Lower lobe of right lung (tissue), 2 donors: ENCODE data around the gene PDE4D. TPM values are rescaled to one million over a fixed set of nuclear protein-coding genes. Genes with fewer than 3 reads are reported as not detected.
"Not testable (repeated sequence)": the region's sequence is repeated elsewhere in the genome, so short reads cannot be mapped to it uniquely, and the experiment has no call there.

Experiments
- ATAC-seq, 2 donors: fragments of 200-7000 bp; cut with Tn5 transposase; one replicate each; pipeline ENCODE4 v1.9.1; 2020 to 2022; ENCODE audit warnings: mild to moderate bottlenecking in 2 of 2, moderate library complexity in 2 of 2
- DNase-seq: peaks from one replicate; pipeline ENCODE4 v3.0.0-alpha.2; 2020
- H3K27ac ChIP-seq: fragments of 200-600 bp; one replicate; pipeline ENCODE4 v1.8.0; 2022
- H3K27me3 ChIP-seq: fragments of 200-600 bp; one replicate; pipeline ENCODE4 v1.8.0; 2022; ENCODE audit warnings: low read depth
- H3K36me3 ChIP-seq: fragments of 200-600 bp; one replicate; pipeline ENCODE4 v1.8.0; 2022; ENCODE audit warnings: mild to moderate bottlenecking
- H3K4me1 ChIP-seq: fragments of 200-600 bp; one replicate; pipeline ENCODE4 v1.8.0; 2022
- H3K4me3 ChIP-seq: fragments of 200-600 bp; one replicate; pipeline ENCODE4 v1.8.0; 2022; ENCODE audit warnings: mild to moderate bottlenecking
- H3K9me3 ChIP-seq: fragments of 200-600 bp; one replicate; pipeline ENCODE4 v1.8.0; 2022
- intact Hi-C: fragments of 100-400 bp; cut with DNase I; formaldehyde crosslinking; loops from one replicate; pipeline ENCODE4 v1.11.0; 2022
- total RNA-seq: library from RNA; stranded (reverse); fragmentation: NEBNext Ultra II Directional; extraction: Animal tissue kit (Norgen Biotek cat#: 25700); gene quantifications from one replicate; pipeline ENCODE4 v1.2.1, GENCODE V29; 2021
- TF ChIP-seq, protein P1 (sequence below): fragments of 200-600 bp; IDR thresholded peaks from one replicate; pipeline ENCODE4 v1.8.0; 2022; ENCODE audit warnings: antibody characterized with exemption, mild to moderate bottlenecking
- donor health status: DM: no; HTN: yes; CAD: no; lungs with severe emphysema.

The PDE4D gene
- total RNA-seq, 1 donor from 2014 or later: 71.3 TPM

GRCh38 chr5:59467969-59468368 is 425.6 kb downstream of the PDE4D start:
- intact Hi-C loops: no loop called here
- Histone ChIP-seq H3K9me3 (no peaks in the 10 kb centered on the region), H3K4me3 (no peak overlapping the region), H3K27me3 (no peaks in the 10 kb centered on the region), H3K4me1 (no peaks in the 10 kb centered on the region), H3K27ac (no peak overlapping the region), H3K36me3 (no peaks in the 10 kb centered on the region)
- TF ChIP-seq, protein P1, sequence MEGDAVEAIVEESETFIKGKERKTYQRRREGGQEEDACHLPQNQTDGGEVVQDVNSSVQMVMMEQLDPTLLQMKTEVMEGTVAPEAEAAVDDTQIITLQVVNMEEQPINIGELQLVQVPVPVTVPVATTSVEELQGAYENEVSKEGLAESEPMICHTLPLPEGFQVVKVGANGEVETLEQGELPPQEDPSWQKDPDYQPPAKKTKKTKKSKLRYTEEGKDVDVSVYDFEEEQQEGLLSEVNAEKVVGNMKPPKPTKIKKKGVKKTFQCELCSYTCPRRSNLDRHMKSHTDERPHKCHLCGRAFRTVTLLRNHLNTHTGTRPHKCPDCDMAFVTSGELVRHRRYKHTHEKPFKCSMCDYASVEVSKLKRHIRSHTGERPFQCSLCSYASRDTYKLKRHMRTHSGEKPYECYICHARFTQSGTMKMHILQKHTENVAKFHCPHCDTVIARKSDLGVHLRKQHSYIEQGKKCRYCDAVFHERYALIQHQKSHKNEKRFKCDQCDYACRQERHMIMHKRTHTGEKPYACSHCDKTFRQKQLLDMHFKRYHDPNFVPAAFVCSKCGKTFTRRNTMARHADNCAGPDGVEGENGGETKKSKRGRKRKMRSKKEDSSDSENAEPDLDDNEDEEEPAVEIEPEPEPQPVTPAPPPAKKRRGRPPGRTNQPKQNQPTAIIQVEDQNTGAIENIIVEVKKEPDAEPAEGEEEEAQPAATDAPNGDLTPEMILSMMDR: no peak
- DNase-seq: no peak
- ATAC-seq: no peak

GRCh38 chr5:59466271-59466670 is 427.3 kb downstream of the PDE4D start:
- no peaks in the 10 kb centered on the region for H3K36me3 ChIP-seq
- intact Hi-C loops: no loop called here
- no peaks in the 10 kb centered on the region for H3K27me3 ChIP-seq
- TF ChIP-seq, protein P1: no peak
- no peaks in the 10 kb centered on the region for H3K4me1 ChIP-seq
- no peak overlapping the region for H3K27ac ChIP-seq
- H3K9me3 ChIP-seq: no peaks in the 10 kb centered on the region
- H3K4me3 ChIP-seq: no peak overlapping the region
- ATAC-seq: no peak
- DNase-seq: no peak

DNA sequence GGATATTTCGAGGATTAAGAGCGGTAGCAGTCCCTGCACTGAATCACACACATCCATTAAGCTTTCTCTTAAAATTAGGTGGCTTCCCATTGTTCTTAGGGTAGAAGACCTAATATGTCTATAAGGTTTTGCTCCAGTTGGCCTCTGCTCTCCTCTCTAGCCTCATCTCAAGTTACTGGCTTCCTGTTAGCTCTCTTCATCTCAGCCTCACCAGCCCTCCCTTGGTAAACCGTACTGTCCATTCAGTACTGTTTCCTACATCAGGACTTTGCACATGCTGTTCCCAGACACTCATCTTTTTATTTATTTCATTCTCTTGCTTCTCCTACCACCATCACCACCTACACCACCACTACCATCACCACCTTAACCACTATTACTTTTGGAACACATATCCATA is 428.6 kb downstream of the PDE4D start:
- intact Hi-C loops: no loop called here
- TF ChIP-seq, protein P1: no peak
- no peak overlapping the region for H3K4me3 ChIP-seq
- DNase-seq: no peak
- H3K27me3 ChIP-seq: no peaks in the 10 kb centered on the region
- H3K9me3 ChIP-seq: no peaks in the 10 kb centered on the region
- H3K36me3 ChIP-seq: no peaks in the 10 kb centered on the region
- H3K27ac ChIP-seq: no peak overlapping the region
- no peaks in the 10 kb centered on the region for H3K4me1 ChIP-seq
- ATAC-seq: no peak

GRCh38 chr5:59463618-59464166 is 429.8 kb downstream of the PDE4D start:
- H3K27me3 ChIP-seq, ATAC-seq, intact Hi-C loops, H3K4me1 ChIP-seq, DNase-seq, H3K9me3 ChIP-seq, H3K27ac ChIP-seq, H3K36me3 ChIP-seq, H3K4me3 ChIP-seq: not testable (repeated sequence)

DNA sequence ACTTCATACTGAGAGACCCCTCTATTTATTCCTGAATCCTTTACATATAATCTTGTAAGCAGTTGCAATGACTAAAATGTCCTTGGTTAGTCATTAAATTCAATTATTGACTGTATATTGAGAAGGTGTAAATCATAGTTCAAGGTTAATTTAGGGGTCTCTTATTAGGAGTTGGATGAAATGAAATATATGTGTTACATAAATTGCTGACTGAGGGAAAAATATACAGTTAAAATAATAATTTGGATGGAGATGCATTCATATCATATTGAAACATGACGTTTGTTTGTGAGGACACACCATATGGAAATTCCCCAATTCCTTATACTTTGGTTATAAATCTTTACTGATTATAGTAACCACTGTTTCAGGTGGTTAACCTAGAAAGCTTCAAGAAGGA is 430.6 kb downstream of the PDE4D start:
- Histone ChIP-seq H3K4me1 (no peaks in the 10 kb centered on the region), H3K4me3 (no peak overlapping the region), H3K9me3 (no peaks in the 10 kb centered on the region), H3K27me3 (no peaks in the 10 kb centered on the region), H3K36me3 (no peaks in the 10 kb centered on the region), H3K27ac (no peak overlapping the region)
- ATAC-seq (no peak), DNase-seq (no peak)
- TF ChIP-seq, protein P1: no peak
- intact Hi-C loops: no loop called here

- no peak overlapping the region for H3K27ac ChIP-seq
- TF ChIP-seq, protein P1: no peak
- H3K36me3 ChIP-seq: no peaks in the 10 kb centered on the region
- no peaks in the 10 kb centered on the region for H3K9me3 ChIP-seq
- no peaks in the 10 kb centered on the region for H3K4me1 ChIP-seq
- H3K4me3 ChIP-seq: no peak overlapping the region
- no peaks in the 10 kb centered on the region for H3K27me3 ChIP-seq
- intact Hi-C loops: no loop called here
- ATAC-seq: no peak
- no peak for DNase-seq
These were observed 433.0 kb downstream of the PDE4D start for GRCh38 chr5:59460368-59461153.
